Stimulated activated naive CD4-positive, alpha-beta T cell (primary cell): Measurements from ENCODE around the gene ATP9B.

Experiments
- DNase-seq, 6 experiments: peaks; one replicate each; lab custom pipeline; 2025; lab: John Stamatoyannopoulos, UW

The ATP9B gene

GRCh38 chr18:79410731-79411613 lies 341.8 kb downstream of the ATP9B start:
- DNase-seq: no peak

DNA sequence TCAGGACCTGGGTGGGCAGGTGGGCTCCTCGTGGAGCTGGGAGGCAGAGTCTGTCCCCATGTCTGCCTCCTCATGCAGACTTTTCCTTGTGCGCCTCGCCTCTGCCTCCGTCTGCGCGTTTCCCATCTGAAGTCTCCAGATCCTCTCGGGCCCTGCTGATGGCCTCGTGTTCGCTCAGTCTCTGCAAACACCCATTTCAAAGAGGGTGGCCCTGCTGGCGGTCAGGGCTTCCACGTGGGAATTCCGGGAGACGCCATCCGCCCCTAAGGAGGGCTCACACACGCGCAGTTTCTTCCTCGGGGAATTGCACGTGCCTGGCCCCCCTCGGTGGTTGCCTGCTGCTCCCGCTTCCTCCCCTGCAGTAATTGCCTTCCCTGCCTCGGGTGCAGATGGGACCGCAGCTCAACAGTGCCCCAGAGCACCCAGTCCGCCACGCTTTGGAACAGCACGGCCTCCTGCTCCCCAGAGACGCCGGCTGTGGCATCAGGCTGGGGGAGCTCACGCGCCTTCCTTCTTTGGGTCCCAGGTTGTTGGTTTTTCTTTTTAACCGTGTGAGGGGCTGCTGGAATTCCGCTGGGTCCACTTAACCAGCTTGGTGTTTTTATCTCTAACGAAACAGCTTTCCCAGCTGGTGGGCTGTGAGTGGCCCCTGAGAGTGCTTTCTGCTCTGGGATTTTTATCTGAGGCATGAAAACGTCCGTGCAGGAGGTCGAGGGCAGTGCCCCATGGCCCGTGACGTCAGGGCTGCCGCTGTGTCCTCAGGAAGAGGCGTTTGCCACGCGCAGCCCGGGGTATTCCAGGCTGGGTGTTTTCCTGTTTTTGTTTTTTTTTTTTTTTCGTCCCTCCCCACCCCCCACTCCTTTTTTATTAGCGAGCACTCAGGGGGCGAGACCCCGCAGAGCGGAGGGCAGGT lies 342.7 kb downstream of the ATP9B start:
- no peak for DNase-seq

- no peak for DNase-seq
Observed at GRCh38 chr18:79413025-79413424, 343.8 kb downstream of the ATP9B start.

GRCh38 chr18:79413426-79413825 lies 344.2 kb downstream of the ATP9B start:
- no peak for DNase-seq

DNA sequence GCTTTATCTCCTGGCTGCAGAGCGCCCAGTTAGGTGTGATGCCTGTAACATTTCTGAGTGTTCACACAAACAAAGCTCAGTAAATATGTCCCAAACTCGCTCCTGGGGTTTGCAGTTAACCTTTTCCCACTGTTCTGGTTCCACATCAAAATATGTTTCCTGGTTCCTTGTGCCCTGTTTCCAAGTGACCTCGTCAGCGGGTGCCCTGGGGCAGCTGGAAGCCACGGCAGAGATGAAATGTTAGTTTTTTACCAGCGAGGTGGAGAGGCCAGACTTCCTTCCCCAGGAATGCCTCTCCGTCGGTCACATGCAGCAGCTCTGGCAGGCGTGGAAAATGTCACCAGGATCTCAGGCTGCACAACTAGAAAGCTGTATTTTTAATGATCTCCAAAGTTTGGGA lies 344.7 kb downstream of the ATP9B start:
- DNase-seq: no peak

GRCh38 chr18:79416022-79416676 lies 347.0 kb downstream of the ATP9B start:
- no peak for DNase-seq

GRCh38 chr18:79416677-79417052 lies 347.5 kb downstream of the ATP9B start:
- DNase-seq: no peak

GRCh38 chr18:79418236-79418635 lies 349.0 kb downstream of the ATP9B start:
- no peak for DNase-seq

DNA sequence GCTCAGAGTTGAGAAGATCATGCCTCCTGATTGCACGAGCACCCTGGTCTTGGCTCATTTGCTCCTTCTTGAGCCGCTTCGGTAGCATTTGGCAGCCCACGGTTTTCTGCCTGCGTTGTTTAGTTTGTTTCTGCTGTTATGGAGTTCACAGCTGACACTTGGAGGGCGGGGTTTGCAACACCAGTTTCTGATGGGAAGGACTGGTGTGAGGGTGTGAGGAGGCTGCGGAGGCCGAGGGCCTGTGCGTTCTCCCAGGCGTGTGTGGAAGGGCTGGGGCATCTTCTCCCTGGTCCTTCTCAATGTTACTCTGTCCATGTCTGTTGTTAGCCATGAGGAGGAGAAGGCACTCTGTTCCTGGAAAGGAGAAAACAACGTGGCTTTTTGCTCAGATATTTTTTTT lies 349.4 kb downstream of the ATP9B start:
- DNase-seq: no peak

DNA sequence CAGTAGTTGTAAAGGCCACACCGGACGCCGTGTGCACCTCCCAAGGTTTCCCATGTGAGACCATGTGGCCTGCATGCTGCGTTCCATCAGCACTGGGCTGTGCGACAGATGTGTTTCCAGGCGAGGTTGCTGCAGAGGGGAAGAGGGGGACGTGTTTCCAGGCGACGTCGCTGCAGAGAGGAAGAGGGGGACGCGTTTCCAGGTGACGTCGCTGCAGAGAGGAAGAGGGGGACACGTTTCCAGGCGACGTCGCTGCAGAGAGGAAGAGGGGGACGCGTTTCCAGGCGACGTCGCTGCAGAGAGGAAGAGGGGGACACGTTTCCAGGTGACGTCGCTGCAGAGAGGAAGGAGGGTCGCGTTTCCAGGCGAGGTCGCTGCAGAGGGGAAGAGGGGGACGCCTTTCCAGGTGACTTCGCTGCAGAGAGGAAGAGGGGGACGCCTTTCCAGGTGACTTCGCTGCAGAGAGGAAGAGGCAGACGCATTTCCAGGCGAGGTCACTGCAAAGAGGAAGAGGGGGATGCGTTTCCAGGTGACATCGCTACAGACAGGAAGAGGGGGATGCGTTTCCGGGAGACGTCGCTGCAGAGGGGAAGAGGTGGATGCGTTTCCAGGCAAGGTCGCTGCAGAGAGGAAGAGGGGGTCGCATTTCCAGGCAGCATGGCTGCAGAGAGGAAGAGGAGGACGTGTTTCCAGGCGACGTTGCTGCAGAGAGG lies 351.0 kb downstream of the ATP9B start:
- DNase-seq: no peak

- no peak for DNase-seq
Observed at GRCh38 chr18:79421275-79421857, 352.2 kb downstream of the ATP9B start.

DNA sequence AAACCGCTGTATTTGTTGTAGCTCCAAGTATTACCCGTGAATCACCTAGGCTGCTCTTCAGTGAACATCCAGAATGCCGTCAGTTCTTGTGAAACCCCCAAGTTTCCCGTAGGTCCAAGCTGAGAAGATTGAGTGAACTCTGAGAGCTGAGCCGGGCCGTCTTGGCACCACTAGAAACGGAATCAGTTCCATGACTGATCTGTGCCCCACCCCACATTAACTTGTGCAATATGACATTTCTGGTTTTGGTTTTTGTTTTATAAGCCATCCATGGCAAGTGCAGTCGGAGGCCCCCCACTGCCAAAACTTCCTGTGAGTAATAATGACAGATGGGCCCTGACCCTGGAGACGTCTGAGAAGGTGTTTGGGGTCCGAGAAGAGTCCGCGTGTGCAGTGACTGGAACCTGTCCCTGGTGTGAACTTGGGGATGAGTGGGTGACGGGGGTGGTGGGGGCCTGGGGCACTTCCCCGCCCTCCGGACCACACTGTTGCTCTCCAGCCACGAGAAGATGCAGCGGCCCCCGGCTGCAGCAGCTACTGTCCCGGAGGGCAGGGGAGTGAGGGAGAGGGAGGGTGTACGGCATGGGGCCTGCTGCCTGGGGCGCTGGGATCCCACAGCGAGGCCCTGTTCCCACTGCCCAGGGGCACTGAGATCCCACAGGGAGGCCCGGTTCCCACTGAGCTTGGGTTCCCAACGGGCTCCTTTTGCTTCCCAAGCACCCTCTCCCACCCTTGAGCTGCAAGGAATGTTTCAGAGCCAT lies 353.0 kb downstream of the ATP9B start:
- DNase-seq: no peak

DNA sequence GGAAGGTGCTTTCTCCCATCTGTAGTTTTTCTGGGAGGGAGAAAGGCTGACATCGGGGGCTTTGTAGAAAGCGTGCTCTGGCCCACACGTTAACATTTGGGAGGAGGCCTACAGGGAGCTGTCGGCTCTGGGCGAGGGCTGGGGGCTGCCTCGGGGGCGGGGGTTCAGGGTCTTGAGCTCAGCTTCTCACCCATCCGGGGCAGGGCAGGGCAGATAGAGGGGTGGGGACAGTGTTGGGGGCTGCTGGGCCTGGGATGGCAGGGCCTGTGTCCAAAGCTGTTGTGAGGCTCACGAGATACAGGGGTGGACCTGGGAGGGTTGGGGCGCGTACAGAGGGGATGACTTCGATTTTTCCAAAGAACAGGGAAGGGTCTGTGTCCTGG lies 353.6 kb downstream of the ATP9B start:
- no peak for DNase-seq

DNA sequence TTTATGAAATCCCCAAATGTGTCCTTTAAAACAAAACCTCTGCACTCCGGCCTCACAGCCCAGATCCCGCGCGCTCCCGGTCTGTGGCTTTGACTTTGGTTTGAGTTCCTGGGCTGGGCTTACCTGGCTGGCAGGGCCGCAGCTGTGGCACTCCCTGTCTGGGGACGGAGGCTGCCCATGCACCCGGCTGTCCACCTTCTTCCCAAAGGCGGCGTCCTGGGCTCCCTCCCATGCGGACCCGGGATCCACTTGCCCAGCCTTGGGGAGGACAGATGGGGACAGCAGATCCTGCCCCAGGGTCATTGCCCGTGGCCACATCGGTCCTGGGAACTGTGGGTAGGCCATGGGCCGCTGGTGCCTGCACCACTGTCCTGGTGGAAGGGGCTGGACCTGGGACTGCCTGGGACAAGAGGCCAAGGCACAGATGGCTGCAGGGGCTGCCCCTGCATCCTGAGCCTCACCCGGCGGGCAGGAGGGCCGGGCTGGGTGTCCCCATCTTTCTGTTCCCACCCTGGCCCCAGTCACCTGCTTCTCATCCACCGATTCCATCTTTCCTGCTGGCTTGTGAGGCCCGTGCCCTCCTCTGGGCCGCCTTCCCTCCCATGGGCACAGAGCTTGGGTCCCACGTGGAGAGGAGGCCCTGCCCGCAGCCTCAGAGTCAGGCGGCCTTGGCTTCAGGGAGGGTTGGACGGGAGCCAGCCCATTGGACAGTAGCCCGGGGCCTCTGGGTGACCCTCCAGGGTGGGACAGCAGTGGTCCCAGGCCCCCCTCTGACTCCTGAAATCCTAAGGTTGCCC lies 354.2 kb downstream of the ATP9B start:
- DNase-seq: no peak

DNA sequence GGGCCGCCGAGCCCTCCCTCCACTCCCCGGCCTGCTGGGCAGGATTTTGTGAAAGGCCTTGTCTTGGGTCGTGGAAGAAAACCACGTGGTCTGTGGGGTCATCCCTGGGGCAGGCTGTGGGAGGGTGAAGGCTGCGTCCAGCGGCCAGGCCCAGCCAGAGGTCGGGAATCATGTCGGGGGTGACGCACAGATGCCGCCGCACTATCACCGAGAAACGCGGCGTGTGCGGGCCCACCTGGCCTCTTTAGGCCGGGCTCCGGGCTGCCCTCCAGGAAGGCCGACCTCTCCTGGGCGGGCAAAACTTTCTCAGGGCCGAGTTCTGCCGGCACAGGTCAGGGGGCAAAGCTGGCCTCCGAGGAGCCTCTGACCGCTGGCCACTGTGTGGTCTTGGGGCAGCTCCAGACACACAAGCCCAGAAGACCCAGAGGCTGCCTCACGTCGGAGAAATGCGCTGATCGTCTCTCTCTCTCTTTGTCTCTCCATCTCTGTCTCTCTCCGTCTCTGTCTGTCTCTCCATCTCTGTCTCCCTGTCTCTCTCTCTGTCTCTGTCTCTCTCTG lies 354.9 kb downstream of the ATP9B start:
- no peak for DNase-seq

- DNase-seq: no peak
Observed at GRCh38 chr18:79424880-79425568, 355.8 kb downstream of the ATP9B start.

DNA sequence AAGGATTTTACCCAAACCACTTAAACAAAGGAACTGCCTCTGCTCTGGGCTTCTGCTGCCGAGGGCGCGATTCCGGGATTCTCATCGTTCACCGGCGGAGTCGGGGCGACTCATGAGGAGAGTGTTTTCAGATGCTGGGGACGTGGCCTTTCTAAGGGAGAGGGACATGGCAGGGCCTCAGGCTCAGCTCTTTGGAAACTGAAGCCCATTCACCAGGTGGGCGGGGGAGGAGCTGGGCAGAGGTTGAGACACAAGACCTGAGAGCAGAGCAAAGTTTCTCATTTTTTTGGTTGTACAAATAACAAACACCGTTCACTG lies 356.3 kb downstream of the ATP9B start:
- no peak for DNase-seq

GRCh38 chr18:79426376-79427300 lies 357.4 kb downstream of the ATP9B start:
- no peak for DNase-seq
